A549 (cell line): Measurements from ENCODE around the gene FBLN1. TPM values are rescaled to one million over a fixed set of nuclear protein-coding genes. Genes with fewer than 3 reads are reported as not detected.

Experiments used
- ATAC-seq, 2 experiments: fragments of 200-7000 bp in 1 of 2; fragments of >200 bp in 1 of 2; cut with Nextera tagmentation in 1 of 2; cut with Tn5 transposase in 1 of 2; 3 replicates each; pipeline versions ENCODE4 v1.8.0 to v1.9.1; 2018 to 2020; ENCODE audit warnings: mild to moderate bottlenecking in 1 of 2, moderate library complexity in 1 of 2
- CTCF ChIA-PET: fragments of 300-600 bp; sonication (Branson Sonifier 250); formaldehyde crosslinking; extraction: SDS; loops from one replicate; lab custom pipeline; 2021; ENCODE audit warnings: antibody characterized with exemption, inconsistent platforms; lab: Yijun Ruan, JAX
- POLR2A ChIA-PET: fragments of 350-600 bp; formaldehyde crosslinking; extraction: SDS; loops from one replicate; lab custom pipeline; 2021; ENCODE audit warnings: antibody characterized with exemption, inconsistent platforms; lab: Yijun Ruan, JAX
- DNase-seq, 2 experiments: peaks; one replicate each; pipeline versions ENCODE4 v3.0.0 to v3.0.0-alpha.2; 2011 to 2016; ENCODE audit warnings: low read depth in 1 of 2, low spot score in 1 of 2
- FAIRE-seq: peaks from 2 replicates; lab custom pipeline; 2011; peaks lifted over from hg19 to GRCh38; lab: Jason Lieb, UNC
- H3K27ac ChIP-seq, 2 experiments: fragments of >200 bp; sonication (Bioruptor Twin); formaldehyde crosslinking; 3 replicates each; pipeline ENCODE4 v1.5.1; 2016 to 2017
- H3K4me1 ChIP-seq: fragments of >200 bp; sonication (Bioruptor Twin); formaldehyde crosslinking; 3 replicates; pipeline ENCODE4 v1.6.1; 2016
- H3K4me2 ChIP-seq: fragments of >200 bp; sonication (Bioruptor Twin); formaldehyde crosslinking; 3 replicates; pipeline ENCODE4 v1.6.1; 2016
- H3K4me3 ChIP-seq: fragments of >200 bp; sonication (Bioruptor Twin); formaldehyde crosslinking; 3 replicates; pipeline ENCODE4 v1.5.1; 2016
- H3K9me3 ChIP-seq: fragments of >200 bp; sonication (Bioruptor Twin); formaldehyde crosslinking; 3 replicates; pipeline ENCODE4 v1.6.1; 2016
- BCL3 ChIP-seq: fragments of >200 bp; sonication (Bioruptor Twin); formaldehyde crosslinking; IDR thresholded peaks from 3 replicates; pipeline ENCODE4 v1.6.1; 2016
- CBX2 ChIP-seq: fragments of 200-600 bp; sonication (generic); IDR thresholded peaks from 2 replicates; pipeline ENCODE4 v1.6.1; 2016; ENCODE audit warnings: low read depth, mild to moderate bottlenecking, borderline replicate concordance
- CEBPB ChIP-seq, 2 experiments: fragments of >200 bp in 1 of 2; sonication (Bioruptor Twin) in 1 of 2; formaldehyde crosslinking in 1 of 2; IDR thresholded peaks; 2 replicates each; pipeline ENCODE4 v1.6.1; 2012 to 2016
- CHD2 ChIP-seq: fragments of 150-350 bp; IDR thresholded peaks from 2 replicates; pipeline ENCODE4 v1.6.1; 2014; ENCODE audit warnings: low read length; ENCODE audit not compliant: partially characterized antibody
- CHD4 ChIP-seq: fragments of 200-600 bp; sonication (generic); IDR thresholded peaks from 2 replicates; pipeline ENCODE4 v1.6.1; 2016; ENCODE audit warnings: antibody characterized with exemption, mild to moderate bottlenecking, borderline replicate concordance
- EHMT2 ChIP-seq: fragments of 200-600 bp; sonication (generic); IDR thresholded peaks from 2 replicates; pipeline ENCODE4 v1.6.1; 2016; ENCODE audit warnings: antibody characterized with exemption, low read depth, mild to moderate bottlenecking, moderate library complexity
- FOSB ChIP-seq: fragments of 250-450 bp; sonication (Bioruptor Pico); IDR thresholded peaks from 2 replicates; pipeline ENCODE4 v1.5.0; 2020; ENCODE audit warnings: mild to moderate bottlenecking, moderate library complexity
- FOSL2 ChIP-seq, 2 experiments: fragments of 450-650 bp in 1 of 2; fragments of >200 bp in 1 of 2; sonication (Bioruptor Twin) in 1 of 2; formaldehyde crosslinking; IDR thresholded peaks; 2 replicates each; pipeline versions ENCODE4 v1.5.0 to v1.6.1; 2016 to 2020; ENCODE audit warnings: mild to moderate bottlenecking in 1 of 2, moderate library complexity in 1 of 2
- HDAC2 ChIP-seq: fragments of 200-600 bp; sonication (generic); IDR thresholded peaks from 2 replicates; pipeline ENCODE4 v1.6.1; 2016
- HMGXB4 ChIP-seq: fragments of 250-450 bp; sonication (Bioruptor Pico); IDR thresholded peaks from 2 replicates; pipeline ENCODE4 v1.5.0; 2021; ENCODE audit warnings: mild to moderate bottlenecking, moderate library complexity, borderline replicate concordance
- HOXA7 ChIP-seq: fragments of 250-450 bp; sonication (Bioruptor Pico); IDR thresholded peaks from 2 replicates; pipeline ENCODE4 v1.5.0; 2020; ENCODE audit warnings: mild to moderate bottlenecking, moderate library complexity
- JUN ChIP-seq, 2 experiments: fragments of >200 bp; sonication (Bioruptor Twin); formaldehyde crosslinking; IDR thresholded peaks; 2 replicates in 1 of 2; 3 replicates in 1 of 2; pipeline ENCODE4 v1.6.1; 2016 to 2017
- JUNB ChIP-seq: fragments of >200 bp; sonication (Bioruptor Twin); formaldehyde crosslinking; IDR thresholded peaks from 2 replicates; pipeline ENCODE4 v1.6.1; 2016
- KDM1A ChIP-seq: fragments of 200-600 bp; sonication (generic); IDR thresholded peaks from 2 replicates; pipeline ENCODE4 v1.6.1; 2016; ENCODE audit warnings: low read depth, mild to moderate bottlenecking
- KDM5A ChIP-seq: fragments of 200-600 bp; sonication (generic); IDR thresholded peaks from 2 replicates; pipeline ENCODE4 v1.6.1; 2016; ENCODE audit warnings: antibody characterized with exemption, mild to moderate bottlenecking
- MAFK ChIP-seq: fragments of 450-650 bp; IDR thresholded peaks from 2 replicates; pipeline ENCODE4 v1.6.1; 2014; ENCODE audit not compliant: partially characterized antibody
- MAZ ChIP-seq: fragments of 150-350 bp; IDR thresholded peaks from 2 replicates; pipeline ENCODE4 v1.6.1; 2014; ENCODE audit warnings: antibody characterized with exemption, low read depth, low read length, borderline replicate concordance
- MYC ChIP-seq: IDR thresholded peaks from 2 replicates; pipeline ENCODE4 v1.6.1; 2012; ENCODE audit warnings: mild to moderate bottlenecking, inconsistent platforms, low read length, improper control_type of control experiment, borderline replicate concordance
- RAD21 ChIP-seq, 2 experiments: fragments of >200 bp in 1 of 2; sonication (Bioruptor Twin) in 1 of 2; formaldehyde crosslinking in 1 of 2; IDR thresholded peaks in 1 of 2; conservative IDR thresholded peaks in 1 of 2; 2 replicates in 1 of 2; 3 replicates in 1 of 2; pipeline ENCODE4 v1.6.1; 2012 to 2018; ENCODE audit warnings: inconsistent platforms in 1 of 2
- RFX5 ChIP-seq: fragments of 450-650 bp; IDR thresholded peaks from 2 replicates; pipeline ENCODE4 v1.7.1; 2014; ENCODE audit warnings: antibody characterized with exemption, mild to moderate bottlenecking, moderate library complexity
- SMC3 ChIP-seq: fragments of >200 bp; sonication (Bioruptor Twin); formaldehyde crosslinking; IDR thresholded peaks from 3 replicates; pipeline ENCODE4 v1.6.1; 2018; ENCODE audit warnings: inconsistent platforms
- ZC3H11A ChIP-seq: fragments of 450-650 bp; IDR thresholded peaks from 2 replicates; pipeline ENCODE4 v1.6.1; 2014; ENCODE audit warnings: antibody characterized with exemption, mild to moderate bottlenecking
- ZFP36 ChIP-seq: fragments of 450-650 bp; IDR thresholded peaks from 2 replicates; pipeline ENCODE4 v1.6.1; 2014; ENCODE audit warnings: borderline replicate concordance; ENCODE audit not compliant: partially characterized antibody
- ZSCAN20 ChIP-seq: fragments of 250-450 bp; sonication (Bioruptor Pico); IDR thresholded peaks from 2 replicates; pipeline ENCODE4 v1.8.0; 2022; ENCODE audit warnings: mild to moderate bottlenecking, moderate library complexity
- WGBS: methylation state at CpG from one replicate; pipeline ENCODE4 v1.1.6; 2017; ENCODE audit errors: missing lambda C conversion rate; 5-methylcytosine and 5-hydroxymethylcytosine counted together
- polyA plus RNA-seq, 4 experiments: library from polyadenylated mRNA; depleted of rRNA in 3 of 4; stranded (reverse); fragments of >200 nt; fragmentation: RNase III in 1 of 4; extraction: RNeasy Plus Mini Kit Qiagen cat#74134 plus additional on column Dnase treatment in 1 of 4; gene quantifications; 2 replicates in 3 of 4; 3 replicates in 1 of 4; pipeline ENCODE4 v1.2.3, GENCODE V29; 2011 to 2017

The FBLN1 gene
- polyA plus RNA-seq, 2 of the 4 experiments (the other 2 are of a cell fraction): 18.2 to 32.7 TPM

- CTCF ChIA-PET: interaction anchor here (0.6 to 3.1 kb wide), 4 partner anchors 39 to 351 kb away, joined by 3 to 24 read pairs (median 4); no protein-coding TSS in a partner anchor
- POLR2A ChIA-PET: interaction anchor here (1.1 to 1.8 kb wide), 2 partner anchors 28 to 46 kb away, joined by 4 read pairs; partner anchors contain the start of gene ATXN10
- TF ChIP-seq BCL3: no peak
- 0 out of 2 replicates have a peak, but pooled peaks have one; percentile 3 for TF ChIP-seq ZSCAN20 (CRISPR knock-in tag)
- H3K9me3 ChIP-seq: no peaks in the 10 kb centered on the region
- no peak for ATAC-seq
- no peak overlapping the region for H3K4me3 ChIP-seq
- H3K4me2 ChIP-seq: peak overlapping the region; percentile 27
- WGBS: 6% methylated on average over 2 of the region's 2 CpGs
- peak overlapping the region; percentile 99 to 100 for H3K27ac ChIP-seq
- peak; percentile 49 for FAIRE-seq
- no peak for DNase-seq
- H3K4me1 ChIP-seq: peaks cover 68% of the 10 kb centered on the region
Observed at GRCh38 chr22:45642986-45643385, 140.3 kb downstream of the FBLN1 start.

GRCh38 chr22:45644714-45645113 is 142.0 kb downstream of the FBLN1 start:
- FAIRE-seq (no peak), DNase-seq (no peak), ATAC-seq (no peak)
- Histone ChIP-seq H3K4me2 (no peak overlapping the region; the same call in 2 of the 3 replicates), H3K9me3 (no peaks in the 10 kb centered on the region), H3K4me1 (peaks cover 51% of the 10 kb centered on the region), H3K4me3 (no peak overlapping the region), H3K27ac (peak overlapping the region; percentile 99 to 100)
- TF ChIP-seq MAZ (no peak), JUNB (no peak), ZC3H11A (no peak), MYC (no peak), HMGXB4 (no peak), FOSB (no peak), CHD4 (no peak), KDM1A (no peak), KDM5A (no peak), CEBPB (IDR thresholded peaks at IDR 0.05) (no peak), SMC3 (no peak), CHD2 (no peak), MAFK (no peak), HDAC2 (no peak), HOXA7 (no peak)
- POLR2A ChIA-PET: no interaction called here
- CTCF ChIA-PET: interaction anchor here (0.6 to 3.7 kb wide), 35 partner anchors 9 to 342 kb away, joined by 3 to 24 read pairs (median 4); no protein-coding TSS in a partner anchor
- WGBS: 90% methylated on average over 12 of the region's 12 CpGs

- no peak for FAIRE-seq
- no peak for TF ChIP-seq ZFP36
- TF ChIP-seq EHMT2: no peak
- no peak for TF ChIP-seq MAFK
- TF ChIP-seq MYC: no peak
- TF ChIP-seq SMC3: no peak
- no peak for TF ChIP-seq FOSL2 (IDR thresholded peaks at IDR 0.05)
- TF ChIP-seq FOSL2 (CRISPR knock-in tag; IDR thresholded peaks at IDR 0.05): no peak
- TF ChIP-seq BCL3: no peak
- no peak for TF ChIP-seq RAD21 (conservative IDR thresholded peaks at IDR 0.05 in 1 of 2, IDR thresholded peaks at IDR 0.05 in 1 of 2)
- TF ChIP-seq ZC3H11A: no peak
- no peak for TF ChIP-seq RFX5
- no peak for TF ChIP-seq JUN (IDR thresholded peaks at IDR 0.05)
- no peak for TF ChIP-seq CBX2
- Histone ChIP-seq H3K9me3 (no peaks in the 10 kb centered on the region), H3K4me3 (no peak overlapping the region), H3K27ac (peak overlapping the region; percentile 99 to 100), H3K4me1 (peaks cover 46% of the 10 kb centered on the region), H3K4me2 (peak overlapping the region; percentile 52)
- ChIA-PET CTCF (interaction anchor here (0.5 to 3.7 kb wide), 38 partner anchors 9 to 341 kb away, joined by 3 to 23 read pairs (median 4); no protein-coding TSS in a partner anchor), POLR2A (no interaction called here)
- ATAC-seq: peak; percentile 39 to 40; a peak in 4 of 6 replicates
- no peak for DNase-seq
- 56% methylated on average over 12 of the region's 16 CpGs for WGBS
Observed at GRCh38 chr22:45645150-45645525, 142.5 kb downstream of the FBLN1 start.
